ENCODE measurements around the gene SPOCK1.

SPOCK1 gene

GRCh38 chr5:137516961-137517360, 17.8 kb upstream of the SPOCK1 start:
- no peak overlapping the region for H3K4me3 ChIP-seq (ENCODE audit: low read depth, low read length)
- TF ChIP-seq MAX (IDR thresholded peaks at IDR 0.05; ENCODE audit: low read depth, low read length) (no peak), CTCF (IDR thresholded peaks at IDR 0.05; ENCODE audit: low read depth, low read length) (no peak), POLR2A (IDR thresholded peaks at IDR 0.05; ENCODE audit: extremely low read depth, insufficient read length) (no peak), MYC (IDR thresholded peaks at IDR 0.05; ENCODE audit: low read depth, low read length) (no peak)
- no peak for DNase-seq (ENCODE audit: low read depth)

- no peak for TF ChIP-seq MAX (IDR thresholded peaks at IDR 0.05; ENCODE audit: low read depth, low read length)
- no peak for TF ChIP-seq POLR2A (IDR thresholded peaks at IDR 0.05; ENCODE audit: extremely low read depth, insufficient read length)
- TF ChIP-seq CTCF (IDR thresholded peaks at IDR 0.05; ENCODE audit: low read depth, low read length) = no peak
- no peak for TF ChIP-seq MYC (IDR thresholded peaks at IDR 0.05; ENCODE audit: low read depth, low read length)
- no peak for DNase-seq (ENCODE audit: low read depth)
- H3K4me3 ChIP-seq (ENCODE audit: low read depth, low read length) = no peak overlapping the region
These were observed 17.2 kb upstream of the SPOCK1 start for GRCh38 chr5:137516251-137516797.

DNA sequence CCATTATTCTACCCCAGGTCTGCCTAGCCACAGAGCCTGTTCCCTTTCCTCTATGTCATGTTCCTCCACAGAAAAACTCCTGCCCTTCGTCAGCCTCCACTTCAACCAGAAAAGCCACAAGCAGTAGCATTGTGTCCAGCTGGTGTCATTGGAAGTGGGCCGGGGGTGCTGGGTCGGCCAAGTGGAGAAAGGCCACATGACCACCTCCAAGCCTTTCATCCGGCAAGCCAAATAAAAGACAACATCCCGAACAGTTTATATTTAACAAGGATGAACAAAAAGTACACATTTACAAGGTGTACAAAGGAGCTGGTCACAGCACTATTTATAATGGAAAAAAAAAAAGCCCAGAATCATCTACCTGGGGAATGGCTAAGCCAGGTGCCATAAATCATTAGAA, 16.1 kb upstream of the SPOCK1 start:
- TF ChIP-seq MAX (IDR thresholded peaks at IDR 0.05; ENCODE audit: low read depth, low read length) = no peak
- TF ChIP-seq POLR2A (IDR thresholded peaks at IDR 0.05; ENCODE audit: extremely low read depth, insufficient read length) = no peak
- TF ChIP-seq MYC (IDR thresholded peaks at IDR 0.05; ENCODE audit: low read depth, low read length) = no peak
- no peak for DNase-seq (ENCODE audit: low read depth)
- no peak overlapping the region for H3K4me3 ChIP-seq (ENCODE audit: low read depth, low read length)

DNA sequence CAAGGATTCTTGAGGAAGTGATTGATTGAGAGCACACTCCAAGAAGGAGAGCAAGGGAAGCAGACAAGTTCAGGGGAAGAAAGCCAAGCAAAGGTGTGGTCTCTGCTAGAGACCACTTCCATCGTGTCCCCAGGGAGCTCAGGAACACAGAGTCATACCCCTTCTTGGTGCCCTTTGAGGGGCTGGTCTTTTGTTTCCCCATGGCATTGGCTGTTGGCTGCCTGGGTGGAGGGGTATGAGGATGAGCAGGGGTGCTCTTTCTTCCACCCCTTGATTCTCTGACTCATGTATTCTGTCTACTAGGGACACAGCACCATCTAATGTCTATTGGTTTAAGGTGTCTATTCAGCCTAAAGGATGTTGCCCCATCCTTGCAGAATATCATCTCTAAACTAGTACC, 11.5 kb upstream of the SPOCK1 start:
- TF ChIP-seq CTCF (IDR thresholded peaks at IDR 0.05; ENCODE audit: low read depth, low read length) (no peak), MYC (IDR thresholded peaks at IDR 0.05; ENCODE audit: low read depth, low read length) (no peak), MAX (IDR thresholded peaks at IDR 0.05; ENCODE audit: low read depth, low read length) (no peak), POLR2A (IDR thresholded peaks at IDR 0.05; ENCODE audit: extremely low read depth, insufficient read length) (no peak)
- H3K4me3 ChIP-seq (ENCODE audit: low read depth, low read length) = no peak overlapping the region
- no peak for DNase-seq (ENCODE audit: low read depth)

GRCh38 chr5:137507150-137507549, 8.0 kb upstream of the SPOCK1 start:
- TF ChIP-seq POLR2A (IDR thresholded peaks at IDR 0.05; ENCODE audit: extremely low read depth, insufficient read length) (no peak), MYC (IDR thresholded peaks at IDR 0.05; ENCODE audit: low read depth, low read length) (no peak), CTCF (IDR thresholded peaks at IDR 0.05; ENCODE audit: low read depth, low read length) (no peak), MAX (IDR thresholded peaks at IDR 0.05; ENCODE audit: low read depth, low read length) (no peak)
- no peak overlapping the region for H3K4me3 ChIP-seq (ENCODE audit: low read depth, low read length)
- DNase-seq (ENCODE audit: low read depth) = no peak

GRCh38 chr5:137506296-137506695, 7.2 kb upstream of the SPOCK1 start:
- DNase-seq (ENCODE audit: low read depth) = no peak
- H3K4me3 ChIP-seq (ENCODE audit: low read depth, low read length) = no peak overlapping the region
- TF ChIP-seq MYC (IDR thresholded peaks at IDR 0.05; ENCODE audit: low read depth, low read length) = no peak
- TF ChIP-seq CTCF (IDR thresholded peaks at IDR 0.05; ENCODE audit: low read depth, low read length) = no peak
- no peak for TF ChIP-seq POLR2A (IDR thresholded peaks at IDR 0.05; ENCODE audit: extremely low read depth, insufficient read length)
- TF ChIP-seq MAX (IDR thresholded peaks at IDR 0.05; ENCODE audit: low read depth, low read length) = no peak
